ENCODE data around the gene SLC43A2. TPM values are rescaled to one million over a fixed set of nuclear protein-coding genes. Genes with fewer than 3 reads are reported as not detected.
A peak's percentile ranks its signal among the peaks of the same experiment; 100 is the strongest.
"Not testable (repeated sequence)": the region's sequence is repeated elsewhere in the genome, so short reads cannot be mapped to it uniquely, and the experiment has no call there.

SLC43A2 gene
- 13.9 and 15.6 TPM in 2 replicates for total RNA-seq
- polyA plus RNA-seq (2012), result 8.8 TPM

DNA sequence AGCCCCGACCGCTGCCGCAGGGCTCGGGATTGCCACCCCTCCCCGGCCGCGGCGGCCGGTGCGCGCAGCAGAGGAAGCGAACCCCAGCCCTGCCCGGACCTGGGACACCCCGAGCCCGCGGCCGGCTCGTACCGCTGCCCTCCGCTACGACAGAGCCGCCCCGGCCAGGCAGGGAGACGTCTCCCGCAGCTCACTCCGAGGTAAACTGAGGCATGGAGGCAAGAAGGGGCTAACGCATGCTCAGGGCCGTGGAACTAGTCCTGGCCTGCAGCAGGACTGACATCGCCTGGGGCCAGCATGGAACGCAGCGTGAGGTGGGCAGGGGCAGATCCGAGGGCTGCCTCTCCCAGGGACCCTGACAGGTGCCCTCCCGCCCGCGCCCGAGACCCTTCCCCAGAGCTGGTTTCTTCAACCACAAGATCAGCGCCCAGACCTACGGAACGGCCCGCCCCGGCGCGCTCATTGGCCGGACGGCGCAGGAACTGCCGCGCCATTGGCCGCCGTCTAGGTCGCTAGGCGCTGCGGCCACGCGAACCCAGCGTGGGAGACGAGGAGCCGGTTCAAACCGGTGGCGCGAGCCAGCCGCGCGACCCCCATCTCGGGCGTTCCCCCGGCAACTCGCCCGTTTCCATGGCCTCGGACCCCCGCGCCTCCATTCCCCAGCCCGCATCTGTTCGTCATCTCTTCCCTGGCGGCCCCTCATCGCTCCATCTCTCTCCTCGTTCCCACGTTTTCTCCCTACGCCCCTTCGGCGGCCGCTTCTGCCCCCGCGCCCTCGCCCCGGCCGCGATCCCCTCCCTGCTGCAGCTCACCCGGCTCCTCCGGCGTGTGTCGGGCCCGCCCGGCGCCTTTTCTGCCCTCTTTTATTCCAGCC, at the start of gene SLC43A2:
TSS of gene SLC43A2 (minus strand) at position 853 of the 874 bp plus-strand sequence. CDS start 960 bp downstream, outside the sequence.
- peak; percentile 86 for DNase-seq (ENCODE audit: low read depth)

DNA sequence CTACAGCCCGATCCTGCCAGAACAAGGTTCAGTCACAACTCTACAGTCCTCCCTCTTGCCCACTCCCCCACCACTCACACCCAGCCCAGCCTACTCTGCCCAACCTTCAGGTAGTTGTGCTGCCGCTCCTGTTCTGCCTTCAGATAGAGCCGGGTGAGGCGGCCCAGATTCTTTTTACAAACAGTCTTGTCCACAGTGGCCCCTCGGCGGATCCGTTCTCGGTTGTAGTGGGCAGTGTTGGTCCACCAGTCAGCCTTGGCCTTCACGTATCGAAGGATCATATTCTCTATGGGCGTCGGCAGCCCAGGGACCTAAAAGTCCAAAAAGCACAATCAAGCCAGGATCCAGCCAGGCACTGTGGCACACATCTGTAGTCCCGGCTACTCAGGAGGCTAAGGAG, 47.8 kb upstream of the SLC43A2 start:
- DNase-seq (ENCODE audit: low read depth), result no peak

DNA sequence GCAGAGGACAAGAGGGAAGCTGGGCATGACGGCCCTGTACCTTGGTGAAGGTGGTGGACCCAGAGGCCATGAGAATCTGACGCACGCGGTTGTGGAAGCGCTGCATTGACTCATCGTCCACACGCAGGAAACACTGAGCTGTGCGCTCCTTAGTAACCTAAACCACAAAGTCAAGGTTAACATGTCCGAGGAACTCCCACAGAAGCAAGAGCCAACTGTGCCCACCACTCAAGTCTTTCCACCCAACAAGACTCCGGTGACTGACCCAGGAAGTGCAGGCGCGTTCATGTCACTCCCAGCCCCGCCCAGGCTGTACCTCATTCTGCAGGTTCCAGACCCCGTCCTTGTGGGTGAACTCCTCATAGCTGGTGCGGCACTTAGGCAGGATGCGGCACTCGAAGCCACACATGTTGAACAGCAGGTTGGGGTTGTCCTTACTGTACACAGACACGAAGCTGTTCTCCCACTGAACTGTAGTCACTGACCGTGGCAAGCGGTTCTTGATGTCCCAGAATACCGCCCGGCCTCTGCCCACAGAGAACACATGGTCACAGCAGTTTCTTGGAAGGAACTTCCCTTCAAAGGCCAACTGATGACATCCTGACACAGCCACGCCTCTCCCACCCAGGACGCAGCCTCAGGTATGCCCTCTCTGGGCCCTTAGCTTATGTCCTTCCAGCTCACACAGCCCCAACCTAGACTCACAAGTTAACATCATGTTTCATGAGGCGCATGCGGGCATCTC, 44.6 kb upstream of the SLC43A2 start:
- no peak for DNase-seq (ENCODE audit: low read depth)

DNA sequence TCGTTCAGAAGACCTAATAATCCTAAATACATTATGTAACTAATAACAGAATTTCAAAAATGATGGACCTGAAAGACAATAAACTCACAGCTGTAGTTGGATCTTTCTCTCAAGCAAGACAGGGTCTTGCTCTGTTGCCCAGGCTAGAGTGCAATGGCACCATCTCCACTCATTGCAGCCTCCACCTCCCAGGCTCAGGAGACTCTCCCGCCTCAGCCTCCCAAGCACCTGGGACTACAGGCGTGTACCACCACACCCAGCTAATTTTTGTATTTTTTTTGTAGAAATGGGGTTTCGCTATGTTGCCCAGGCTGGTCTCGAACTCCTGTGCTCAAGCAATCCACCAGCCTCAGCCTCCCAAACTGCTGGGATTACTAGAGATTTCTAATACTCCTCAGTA, 35.3 kb upstream of the SLC43A2 start:
- DNase-seq (ENCODE audit: low read depth), result not testable (repeated sequence)

DNA sequence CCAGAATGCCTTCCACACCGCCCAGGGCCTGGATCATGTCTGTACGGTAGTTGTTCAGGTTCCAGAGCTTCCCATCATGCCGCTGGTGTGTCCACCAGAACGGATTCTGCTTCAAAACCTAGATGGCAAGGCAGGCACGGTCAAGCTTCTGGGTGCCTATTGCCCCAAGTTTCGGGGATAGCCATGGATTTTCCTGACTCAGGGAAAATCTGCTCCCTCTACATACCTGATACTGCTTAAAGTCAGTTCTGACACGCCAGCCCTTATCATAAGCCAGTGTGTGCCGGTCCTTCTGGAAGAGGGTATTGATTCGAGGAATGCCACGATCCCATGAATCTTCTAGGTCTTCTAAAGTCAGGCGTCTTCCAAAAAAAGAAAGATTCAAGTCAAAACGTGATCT, 32.4 kb upstream of the SLC43A2 start:
- DNase-seq (ENCODE audit: low read depth), result no peak

DNA sequence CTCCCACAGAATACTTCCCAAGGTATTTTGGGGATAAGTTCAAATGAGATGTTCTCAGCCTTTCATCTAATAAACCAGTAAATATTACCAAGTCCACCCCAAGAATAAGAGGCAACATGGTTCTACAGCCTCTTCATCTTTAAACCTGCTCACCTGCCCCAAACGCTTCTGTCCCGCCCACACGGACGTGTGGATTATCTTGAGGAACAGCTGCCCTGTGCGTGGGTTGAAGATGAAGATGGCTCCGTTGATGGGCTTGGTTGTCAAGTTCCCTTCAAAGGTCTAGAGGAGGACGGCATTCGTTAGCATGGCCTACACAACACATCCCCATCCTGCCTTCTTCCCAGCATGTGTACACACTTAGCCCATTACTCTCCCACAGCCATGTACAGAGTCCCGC, 29.5 kb upstream of the SLC43A2 start:
- no peak for DNase-seq (ENCODE audit: low read depth)

DNA sequence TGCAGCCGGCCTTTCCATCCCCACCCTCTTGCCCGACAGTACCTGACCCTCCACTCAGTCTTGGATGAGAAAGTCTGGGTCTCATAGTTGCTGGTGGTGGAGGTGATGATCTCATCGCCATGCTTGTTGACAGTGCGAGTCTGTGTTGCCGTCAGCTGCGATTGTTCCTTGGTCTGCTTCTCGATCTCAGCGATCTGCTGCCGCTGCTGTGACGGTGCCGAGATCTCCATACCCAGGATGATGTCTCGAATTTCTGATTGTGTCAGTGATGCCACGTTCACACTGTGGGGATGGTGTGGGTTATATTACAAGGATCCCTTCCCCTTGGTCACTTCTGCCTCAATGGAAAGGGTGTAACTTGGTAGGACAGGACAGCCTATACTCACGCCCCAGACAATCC, 25.1 kb upstream of the SLC43A2 start:
- DNase-seq (ENCODE audit: low read depth), result no peak

DNA sequence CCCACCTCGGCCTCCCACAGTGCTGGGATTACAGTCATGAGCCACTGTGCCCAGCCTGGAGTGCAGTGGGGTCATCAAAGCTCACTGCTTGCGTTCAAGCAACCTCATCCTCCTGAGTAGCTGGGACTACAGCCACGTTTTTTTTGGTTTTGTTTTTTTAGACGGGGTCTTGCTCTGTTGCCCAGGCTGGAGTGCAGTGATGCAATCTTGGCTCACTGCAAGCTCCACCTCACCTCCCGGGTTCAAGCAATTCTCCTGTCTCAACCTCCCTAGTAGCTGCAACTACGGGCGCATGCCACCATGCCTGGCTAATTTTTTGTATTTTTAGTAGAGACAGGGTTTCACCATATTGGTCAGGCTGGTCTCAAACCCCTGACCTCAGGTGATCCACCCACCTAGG, 24.2 kb upstream of the SLC43A2 start:
- not testable (repeated sequence) for DNase-seq (ENCODE audit: low read depth)

DNA sequence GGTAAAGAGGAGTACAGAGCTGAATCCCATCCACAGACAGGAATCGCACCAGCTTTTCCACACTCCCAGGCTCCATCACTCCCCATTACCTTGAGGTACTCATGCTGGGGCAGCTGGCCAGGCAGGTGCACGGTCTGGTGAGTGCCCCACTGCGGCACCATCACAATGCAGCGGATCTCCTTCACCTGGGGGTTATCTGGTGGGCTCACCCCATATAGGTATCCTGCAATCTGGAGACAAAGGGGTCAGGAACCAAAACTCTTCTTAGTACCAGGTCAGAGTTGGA, 22.9 kb upstream of the SLC43A2 start:
- DNase-seq (ENCODE audit: low read depth), result no peak

DNA sequence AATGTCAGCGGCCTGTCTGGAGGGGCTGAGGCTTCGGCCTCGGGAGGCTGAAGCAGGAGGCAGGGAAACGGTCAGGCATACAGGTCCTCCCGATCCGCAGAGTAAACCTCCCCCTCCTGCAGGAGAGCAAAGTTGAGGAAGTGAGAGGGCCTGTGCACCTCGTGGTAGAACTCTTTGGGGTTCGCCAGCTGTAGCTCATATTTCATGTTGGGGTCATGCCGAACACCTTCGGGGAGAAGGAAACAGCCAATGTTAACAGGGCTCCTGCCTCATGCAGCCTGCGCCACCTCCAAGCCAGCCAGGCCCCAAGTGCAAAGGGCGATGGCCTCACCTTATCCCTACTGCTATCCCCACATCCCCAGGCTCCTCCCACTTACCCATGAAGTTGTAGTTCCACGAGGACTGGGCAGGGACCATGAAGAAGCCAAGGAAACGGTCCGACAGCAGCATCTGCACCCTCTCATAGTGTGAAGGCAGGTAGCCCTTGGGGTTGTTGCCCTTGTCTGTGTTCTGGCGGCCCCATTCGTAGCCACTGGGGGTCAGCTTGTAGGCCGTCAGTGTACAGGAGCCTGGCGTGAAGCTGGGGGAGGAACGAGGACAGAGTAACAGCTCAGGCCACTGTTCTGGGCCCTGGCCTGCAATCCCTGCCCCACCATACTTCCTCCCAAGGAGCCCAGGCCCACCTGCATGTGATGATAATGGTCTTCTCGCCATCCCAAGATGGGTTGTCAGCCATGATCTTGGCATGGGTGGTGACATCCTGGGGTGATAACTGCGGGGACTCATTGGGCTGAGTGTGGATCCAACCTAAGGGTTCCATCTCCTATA, 22.3 kb upstream of the SLC43A2 start:
- no peak for DNase-seq (ENCODE audit: low read depth)

DNA sequence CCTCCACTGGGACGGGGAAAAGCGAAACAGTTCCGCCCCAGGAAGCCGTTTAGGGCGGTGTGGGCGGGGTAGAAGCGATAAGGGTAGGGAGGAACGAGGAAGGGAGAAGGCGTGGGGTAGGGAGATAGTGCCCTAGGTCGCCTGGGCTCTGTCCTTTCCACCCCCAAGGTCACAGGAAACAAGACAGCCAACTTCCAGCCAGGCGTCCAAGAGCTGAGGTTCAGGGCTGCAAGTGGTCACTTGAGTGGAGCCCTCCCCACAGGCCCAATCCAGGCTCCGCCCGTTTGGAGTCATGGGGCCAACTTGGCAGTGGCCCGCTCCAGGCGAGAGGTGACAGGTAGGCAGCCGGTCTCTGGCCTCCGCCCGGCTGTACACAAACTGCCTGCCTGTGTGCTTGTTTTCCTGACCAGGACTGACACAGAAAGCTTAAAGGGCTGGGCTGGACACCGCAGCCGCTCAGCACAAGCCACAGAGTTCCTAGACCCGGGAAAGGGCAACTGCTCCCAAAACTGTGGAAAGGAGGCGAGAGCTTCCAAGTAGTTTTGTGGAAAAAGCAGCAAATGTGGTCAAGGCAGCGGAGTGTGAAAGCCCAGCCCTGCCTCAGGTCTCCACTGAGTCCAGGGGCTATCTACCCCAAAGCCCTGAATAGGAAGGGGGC, 21.3 kb upstream of the SLC43A2 start, which contains the start of gene RILP:
TSS of gene RILP (minus strand) at position 23 of the 658 bp plus-strand sequence. CDS start 62 bp downstream, outside the sequence.
- DNase-seq (ENCODE audit: low read depth), result peak; percentile 59

DNA sequence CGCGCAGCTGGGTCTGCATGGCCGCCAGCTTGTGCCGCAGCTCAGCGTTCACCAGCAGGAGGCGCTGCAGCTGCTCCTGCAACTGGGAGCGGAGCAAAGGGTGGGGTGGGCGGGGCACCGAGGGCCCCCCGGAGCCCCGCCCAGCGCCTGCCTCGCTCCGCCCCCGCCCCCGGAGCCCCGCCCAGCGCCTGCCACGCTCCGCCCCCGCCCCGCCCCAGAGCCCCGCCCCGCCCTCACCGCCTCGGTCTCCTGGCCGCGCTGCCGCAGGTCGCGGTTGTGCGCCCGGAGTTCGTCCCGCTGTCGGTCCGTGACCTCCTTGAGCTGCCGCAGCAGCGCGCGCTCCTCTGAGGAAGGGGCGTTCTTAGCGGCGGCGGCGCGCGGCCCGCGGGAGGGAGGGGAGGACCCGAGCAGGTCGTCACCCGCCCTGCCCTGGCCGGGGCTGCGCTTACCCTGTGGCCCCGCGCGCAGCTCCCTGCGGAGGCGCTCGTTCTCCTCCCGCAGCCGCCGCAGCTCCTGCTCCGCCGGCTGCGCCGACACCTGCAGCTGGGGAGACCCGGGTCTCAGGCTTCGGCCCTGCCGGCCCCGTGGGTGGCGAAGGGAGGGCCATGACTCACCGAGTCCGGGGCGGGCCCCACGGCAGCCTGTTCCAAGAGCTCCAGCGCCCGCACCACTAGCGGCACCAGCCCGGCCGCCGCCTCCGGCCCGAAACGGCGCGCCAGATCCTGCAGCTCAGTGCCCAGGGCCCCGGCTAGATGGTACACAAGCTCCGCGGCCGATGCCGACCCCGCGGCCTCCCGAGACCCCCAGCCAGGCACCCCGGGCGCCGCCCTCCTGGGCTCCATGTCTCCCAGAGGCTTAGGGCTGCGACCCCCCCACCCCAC, 20.6 kb upstream of the SLC43A2 start:
- peak; percentile 95 for DNase-seq (ENCODE audit: low read depth)

DNA sequence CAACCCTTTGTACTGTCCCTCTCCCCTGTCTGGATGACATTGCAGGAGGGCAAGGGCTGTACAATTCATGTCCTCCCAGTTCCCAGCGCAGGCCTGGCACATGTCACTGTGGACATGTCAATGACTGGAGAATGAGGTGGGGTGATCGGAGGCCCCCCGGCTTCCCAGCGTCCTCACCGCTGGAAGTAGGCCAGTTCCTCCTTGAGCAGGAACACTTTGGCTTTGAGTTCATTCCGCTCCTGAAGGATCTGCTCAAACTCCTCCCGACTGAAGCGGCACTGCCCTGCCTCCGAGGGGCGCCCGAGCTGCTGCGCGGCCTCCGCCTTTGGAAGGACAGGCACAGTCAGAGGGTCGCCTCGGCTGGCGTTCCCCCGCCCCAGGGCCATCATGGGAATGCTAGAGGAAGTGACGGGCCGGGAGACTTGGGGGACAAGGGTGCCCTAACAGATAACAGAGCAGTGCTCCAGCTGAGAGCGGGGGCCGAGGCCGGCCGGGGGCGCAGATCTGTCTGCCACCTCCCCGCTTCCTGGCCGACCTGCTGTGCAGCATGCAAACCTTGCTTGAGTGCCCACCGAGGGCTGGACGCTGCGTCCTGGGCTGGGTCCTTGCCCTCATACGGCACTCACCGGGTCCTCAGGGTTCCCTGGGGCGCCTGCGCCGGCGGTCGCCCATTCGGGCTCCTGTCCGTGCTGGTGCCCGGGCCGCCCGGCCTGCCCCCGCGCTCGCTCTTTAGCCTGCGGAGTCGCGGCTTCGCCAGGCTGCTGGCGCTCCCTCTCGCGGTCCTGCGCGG, 19.7 kb upstream of the SLC43A2 start:
- DNase-seq (ENCODE audit: low read depth), result no peak

DNA sequence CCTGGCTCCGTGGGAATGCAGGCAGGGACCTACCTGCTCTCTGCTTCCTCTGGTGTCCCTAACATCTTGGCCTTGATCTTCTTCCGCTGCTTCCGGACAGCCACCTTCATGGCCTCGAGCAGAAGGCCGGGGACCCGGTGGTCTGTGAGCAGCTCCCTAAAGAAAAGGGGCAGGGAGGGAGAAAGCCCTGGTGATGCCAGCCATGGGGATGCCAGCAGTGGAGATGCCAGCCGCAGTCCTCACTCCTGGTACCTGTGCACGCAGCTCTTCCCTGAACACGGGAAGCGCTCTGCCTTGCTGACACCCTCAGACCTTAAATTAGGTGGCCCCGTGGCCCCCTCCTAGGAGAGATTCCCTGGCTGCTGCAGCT, 19.2 kb upstream of the SLC43A2 start:
- no peak for DNase-seq (ENCODE audit: low read depth)

DNA sequence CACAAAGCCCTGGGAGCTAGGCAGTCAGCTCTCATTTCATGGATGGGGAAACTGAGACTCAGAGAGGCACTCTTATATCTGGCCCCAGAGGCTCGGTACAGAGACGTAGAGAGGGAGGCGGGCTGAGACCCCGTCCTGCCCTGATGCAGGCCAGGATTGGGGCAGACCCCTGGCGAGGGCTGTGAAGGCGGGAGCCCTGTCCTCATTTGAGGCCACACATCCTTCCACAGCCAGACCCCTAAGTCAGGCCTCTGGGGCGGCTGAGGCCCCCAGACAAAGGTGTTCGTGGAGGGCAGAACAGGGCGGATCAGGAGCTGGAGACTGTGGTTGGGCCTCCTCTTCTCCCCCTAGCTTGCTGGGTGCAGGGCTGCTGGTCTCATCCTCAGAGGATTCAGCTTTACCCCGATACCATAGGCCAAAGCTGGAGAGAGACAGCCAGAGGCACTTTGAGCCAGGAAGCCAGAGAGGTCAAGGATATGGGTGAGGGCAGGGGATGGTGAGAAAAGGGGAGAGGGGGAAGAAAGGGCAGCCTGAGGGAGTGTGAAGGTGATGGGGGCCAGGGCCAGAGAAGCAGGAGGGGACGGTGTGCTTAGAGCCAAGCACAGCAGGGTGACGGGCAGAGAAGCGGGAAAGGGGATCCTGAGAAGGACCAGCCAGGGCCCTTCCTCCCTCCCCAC, 17.7 kb upstream of the SLC43A2 start:
- no peak for DNase-seq (ENCODE audit: low read depth)

DNA sequence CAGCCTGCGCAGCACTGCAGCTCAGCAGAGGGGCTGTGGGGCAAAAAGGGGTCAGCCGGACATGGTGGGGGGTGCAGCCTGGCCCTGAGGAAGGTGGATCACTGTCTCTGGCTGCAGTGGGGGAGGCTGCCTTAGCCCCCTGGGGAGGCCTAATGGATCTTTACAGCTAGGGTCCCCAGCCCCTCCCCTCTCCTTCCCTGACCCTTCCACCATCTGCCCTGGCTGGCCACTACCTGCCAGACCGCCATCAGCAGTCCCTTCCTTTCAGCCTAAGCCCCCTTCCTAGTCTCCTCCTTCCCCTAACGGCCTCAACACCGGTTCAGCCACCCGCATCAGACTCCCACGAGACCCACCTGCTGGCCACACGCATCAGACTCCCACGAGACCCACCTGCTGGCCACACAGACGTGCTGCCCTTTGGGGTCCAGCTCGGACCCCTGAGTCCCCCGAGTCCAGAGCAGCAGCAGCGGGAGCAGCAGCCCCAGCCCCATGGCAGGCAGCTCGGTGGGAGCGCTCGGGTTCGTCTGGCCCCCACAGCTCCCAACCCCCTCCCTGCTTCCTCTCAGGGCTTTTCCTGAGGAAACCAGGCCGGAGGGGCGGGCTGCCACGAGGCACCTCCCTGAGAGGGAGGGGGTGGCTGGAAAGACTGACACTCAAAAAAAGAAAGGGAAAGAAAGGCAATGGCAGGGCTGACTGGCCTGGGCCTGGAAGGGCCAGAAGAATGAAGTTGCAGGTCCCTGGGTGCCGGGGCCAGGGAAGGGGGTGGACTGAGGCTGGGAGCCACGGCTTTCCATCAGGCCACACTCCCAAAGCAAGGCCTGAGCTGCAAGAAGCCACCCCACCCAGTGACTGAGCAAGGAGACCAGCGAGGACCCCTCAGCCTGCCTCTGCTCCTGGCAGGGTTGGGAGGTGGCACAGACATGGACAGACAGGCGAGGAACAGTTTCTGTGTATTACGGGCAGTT, 16.9 kb upstream of the SLC43A2 start, which contains the start of gene SCARF1:
TSS of gene SCARF1 (minus strand) at position 526 of the 965 bp plus-strand sequence. CDS start at position 491, 35 bp downstream.
- DNase-seq (ENCODE audit: low read depth), result no peak

DNA sequence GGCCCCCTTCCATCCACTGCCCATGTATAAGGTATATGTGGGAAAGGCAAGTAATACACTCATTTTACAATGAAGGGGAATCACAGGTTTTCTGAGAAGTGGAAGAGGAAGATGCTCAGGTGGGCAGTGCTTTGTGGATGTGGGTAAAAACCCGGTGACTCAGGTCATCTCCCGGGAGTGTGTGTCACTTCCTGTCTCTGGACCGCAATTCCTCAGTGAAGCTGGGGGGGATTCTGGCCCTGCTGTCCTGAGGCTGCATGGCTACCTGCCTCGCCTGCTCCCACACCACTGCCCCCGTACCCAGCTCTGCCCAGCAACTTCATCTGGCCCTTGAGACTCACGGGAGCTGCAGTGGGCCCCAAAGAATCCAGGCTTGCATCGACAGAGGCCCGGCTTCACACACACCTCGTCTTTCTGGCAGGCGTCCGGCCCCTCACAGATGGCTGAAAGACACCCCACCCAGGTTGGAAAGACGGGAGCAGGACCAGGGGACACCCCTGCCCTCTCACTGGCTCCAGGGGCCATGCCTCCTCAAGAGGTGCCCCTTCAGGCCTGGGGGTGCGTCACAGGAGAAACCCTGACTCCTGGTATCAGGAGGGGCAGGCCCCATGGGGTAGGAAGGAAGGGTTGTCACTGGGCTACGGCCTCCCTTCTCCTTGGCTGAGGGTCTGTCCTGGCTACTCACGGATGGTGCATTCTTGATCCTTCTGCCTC, 16.0 kb upstream of the SLC43A2 start:
- no peak for DNase-seq (ENCODE audit: low read depth)

All from myocyte (in vitro differentiated cells).